ENCODE measurements around the gene STXBP6. TPM values are rescaled to one million over a fixed set of nuclear protein-coding genes. Genes with fewer than 3 reads are reported as not detected.
"Not testable (repeated sequence)": the region's sequence is repeated elsewhere in the genome, so short reads cannot be mapped to it uniquely, and the experiment has no call there.

Gene STXBP6
- total and polyA plus RNA-seq, 12 donors, result 12.2 to 49.0 (median 24.4) TPM

GRCh38 chr14:24840204-24840893 lies 209.6 kb downstream of the STXBP6 start:
- TF ChIP-seq CTCF (IDR thresholded peaks at IDR 0.05), result no peak
- Histone ChIP-seq H3K4me3 (no peak overlapping the region), H3K9me3 (no peaks in the 10 kb centered on the region), H3K27me3 (no peaks in the 10 kb centered on the region), H3K27ac (peak overlapping the region in 4 of 10 donors; percentile 16 to 67 (median 48)), H3K4me1 (peaks cover 5 to 45% (median 32%) of the 10 kb centered on the region in 9 donors), H3K36me3 (no peaks in the 10 kb centered on the region)
- intact Hi-C loops (cut with DNase I), result no loop called here
- DNase-seq, result no peak
- WGBS, 2 donors, result 82 to 87% methylated on average over 2 of the region's 2 CpGs
- no peak for ATAC-seq

GRCh38 chr14:24839617-24840203 lies 210.2 kb downstream of the STXBP6 start:
- 80 to 94% methylated on average over 3 of the region's 3 CpGs for WGBS, 2 donors
- Histone ChIP-seq H3K27me3 (no peaks in the 10 kb centered on the region), H3K9me3 (no peaks in the 10 kb centered on the region), H3K4me1 (peaks cover 5 to 45% (median 32%) of the 10 kb centered on the region in 9 donors), H3K27ac (peak overlapping the region in 7 of 10 donors; percentile 13 to 67 (median 41)), H3K4me3 (no peak overlapping the region), H3K36me3 (no peaks in the 10 kb centered on the region)
- DNase-seq (no peak), ATAC-seq (no peak)
- intact Hi-C loops (cut with DNase I), result no loop called here
- no peak for TF ChIP-seq CTCF (IDR thresholded peaks at IDR 0.05)

GRCh38 chr14:24838945-24839616 lies 210.9 kb downstream of the STXBP6 start:
- H3K27ac ChIP-seq, result peak overlapping the region in 9 of 10 donors; percentile 13 to 67 (median 48)
- DNase-seq, result peak in 1 of 2 donors; percentile 69
- H3K27me3 ChIP-seq, result no peaks in the 10 kb centered on the region
- no peak for TF ChIP-seq CTCF (IDR thresholded peaks at IDR 0.05)
- H3K4me3 ChIP-seq, result no peak overlapping the region
- H3K36me3 ChIP-seq, result no peaks in the 10 kb centered on the region
- H3K9me3 ChIP-seq, result no peaks in the 10 kb centered on the region
- peaks cover 5 to 48% (median 32%) of the 10 kb centered on the region in 9 donors for H3K4me1 ChIP-seq
- intact Hi-C loops (cut with DNase I), result no loop called here
- 15 to 26% methylated on average over 4 of the region's 4 CpGs for WGBS, 2 donors
- ATAC-seq, result peak; percentile 75 to 91 (median 84)

GRCh38 chr14:24837280-24838046 lies 212.5 kb downstream of the STXBP6 start:
- Histone ChIP-seq H3K36me3 (no peaks in the 10 kb centered on the region), H3K27ac (peak overlapping the region in 4 of 10 donors; percentile 38 to 67 (median 62)), H3K27me3 (no peaks in the 10 kb centered on the region), H3K9me3 (no peaks in the 10 kb centered on the region), H3K4me3 (no peak overlapping the region), H3K4me1 (peaks cover 5 to 55% (median 38%) of the 10 kb centered on the region in 9 donors)
- intact Hi-C loops (cut with DNase I), result no loop called here
- peak in 1 of 8 donors; percentile 71 for ATAC-seq
- 40 to 65% methylated on average over 3 of the region's 3 CpGs for WGBS, 2 donors
- DNase-seq, result no peak
- no peak for TF ChIP-seq CTCF (IDR thresholded peaks at IDR 0.05)

- H3K27ac ChIP-seq; intact Hi-C loops (cut with DNase I); DNase-seq; ATAC-seq; H3K4me3 ChIP-seq; H3K27me3 ChIP-seq; H3K9me3 ChIP-seq; H3K36me3 ChIP-seq: not testable (repeated sequence)
- WGBS, 2 donors, result 82 to 98% methylated on average over 6 of the region's 6 CpGs
- H3K4me1 ChIP-seq, result peaks cover 5 to 54% (median 38%) of the 10 kb centered on the region in 9 donors
Observed at GRCh38 chr14:24836324-24836723, 213.6 kb downstream of the STXBP6 start.
